Upper lobe of left lung (tissue), 4 donors: ENCODE data around the gene TFB2M.

ENCODE experiments used
- CTCF ChIP-seq, 6 experiments: fragments of 450-650 bp in 4 of 6; fragments of 200-600 bp in 2 of 6; sonication (generic) in 2 of 6; IDR thresholded peaks; one replicate each; pipeline ENCODE4 v1.5.1; 2016 to 2019; ENCODE audit warnings: antibody characterized with exemption in 6 of 6
- EP300 ChIP-seq, 4 donors: sonication (generic); formaldehyde crosslinking; IDR thresholded peaks; one replicate each; pipeline ENCODE4 v1.5.1; 2017; ENCODE audit warnings: antibody characterized with exemption in 4 of 4, control low read depth in 2 of 4
- POLR2A ChIP-seq, 4 donors: fragments of 450-650 bp; IDR thresholded peaks; one replicate each; pipeline ENCODE4 v1.5.1; 2016 to 2017; ENCODE audit warnings: antibody characterized with exemption in 4 of 4, mild to moderate bottlenecking in 2 of 4
- POLR2AphosphoS5 ChIP-seq, 2 donors: sonication (generic); formaldehyde crosslinking; IDR thresholded peaks; one replicate each; pipeline ENCODE4 v1.5.1; 2017; ENCODE audit warnings: antibody characterized with exemption in 2 of 2

- TF ChIP-seq CTCF (IDR thresholded peaks at IDR 0.05): no peak
- no peak for TF ChIP-seq POLR2AphosphoS5 (IDR thresholded peaks at IDR 0.05)
- TF ChIP-seq POLR2A (IDR thresholded peaks at IDR 0.05): no peak
- no peak for TF ChIP-seq EP300 (IDR thresholded peaks at IDR 0.05)
Observed at GRCh38 chr1:246506367-246506673, 59.7 kb downstream of the TFB2M start.
